Amygdala (tissue), 56 donors: ENCODE results near the gene RSPO4.
"Not testable (repeated sequence)": the region's sequence is repeated elsewhere in the genome, so short reads cannot be mapped to it uniquely, and the experiment has no call there.

Experiments used
- DNase-seq, 56 donors: peaks; one replicate each; lab custom pipeline; 2025; lab: John Stamatoyannopoulos, UW

The RSPO4 gene

DNA sequence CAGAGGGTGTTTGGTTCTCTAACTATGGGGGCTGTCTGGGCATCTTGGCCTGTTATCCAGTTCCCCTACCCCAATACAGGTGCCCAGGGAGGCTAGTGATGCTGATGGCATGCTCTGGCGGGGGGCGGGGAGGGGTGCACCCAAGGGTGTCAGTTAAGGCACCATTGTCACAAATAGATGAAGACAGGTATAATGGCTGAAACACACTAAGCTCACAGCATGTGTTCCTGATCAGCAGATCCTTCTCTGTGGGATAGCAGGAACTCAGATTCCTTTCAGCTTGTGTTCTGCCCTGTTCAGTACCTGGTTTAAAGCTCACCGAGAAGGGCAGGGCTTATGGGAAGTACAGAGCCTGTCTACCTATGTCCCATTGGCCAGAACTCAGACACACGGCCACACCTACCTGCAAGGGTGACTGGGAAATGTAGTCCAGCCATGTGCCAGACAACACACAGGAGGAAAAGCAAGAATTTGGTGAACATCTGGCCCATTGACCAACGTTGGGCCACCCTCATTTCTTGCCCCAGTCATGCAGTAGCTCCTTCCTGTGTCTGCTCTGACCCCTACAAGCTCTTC lies 3.4 kb upstream of the RSPO4 start:
- DNase-seq, result peak in 1 of 56 donors; percentile 5

DNA sequence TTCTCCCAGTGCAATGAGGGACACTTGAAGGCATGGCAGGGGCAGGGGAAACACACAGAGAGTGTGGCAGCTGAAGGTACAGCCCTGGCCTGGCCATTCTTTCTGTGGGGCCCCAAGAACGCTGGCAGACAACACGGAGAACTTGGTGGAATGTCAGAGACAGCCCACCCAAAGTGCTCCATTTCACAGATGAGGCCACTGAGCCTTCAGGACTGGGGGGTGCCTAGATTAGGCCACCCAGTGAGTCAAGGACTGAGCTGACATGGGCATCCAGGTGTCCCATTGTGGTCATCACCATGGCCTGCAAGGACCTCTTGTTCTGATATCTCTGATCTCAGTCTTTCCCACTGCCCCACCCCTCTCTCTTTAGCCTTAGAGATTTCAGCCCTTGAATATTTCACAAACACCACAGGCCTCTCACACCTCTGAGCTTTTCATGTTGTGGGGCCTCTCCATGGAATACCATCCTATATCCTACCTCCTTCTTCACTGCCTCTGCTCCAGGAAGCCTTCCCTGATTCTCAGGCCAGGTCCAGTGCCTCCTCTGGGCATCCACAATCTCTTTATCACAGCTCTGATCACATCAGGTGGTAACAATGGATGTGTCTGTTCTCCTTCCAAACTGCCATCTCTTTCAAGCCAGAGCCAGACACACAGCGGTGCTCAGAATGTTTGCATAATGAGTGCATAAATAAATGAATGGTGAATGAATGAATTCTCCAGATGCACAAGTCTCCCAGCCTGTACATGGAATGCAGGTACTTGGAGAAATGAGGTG lies 2.0 kb upstream of the RSPO4 start:
- no peak for DNase-seq

DNA sequence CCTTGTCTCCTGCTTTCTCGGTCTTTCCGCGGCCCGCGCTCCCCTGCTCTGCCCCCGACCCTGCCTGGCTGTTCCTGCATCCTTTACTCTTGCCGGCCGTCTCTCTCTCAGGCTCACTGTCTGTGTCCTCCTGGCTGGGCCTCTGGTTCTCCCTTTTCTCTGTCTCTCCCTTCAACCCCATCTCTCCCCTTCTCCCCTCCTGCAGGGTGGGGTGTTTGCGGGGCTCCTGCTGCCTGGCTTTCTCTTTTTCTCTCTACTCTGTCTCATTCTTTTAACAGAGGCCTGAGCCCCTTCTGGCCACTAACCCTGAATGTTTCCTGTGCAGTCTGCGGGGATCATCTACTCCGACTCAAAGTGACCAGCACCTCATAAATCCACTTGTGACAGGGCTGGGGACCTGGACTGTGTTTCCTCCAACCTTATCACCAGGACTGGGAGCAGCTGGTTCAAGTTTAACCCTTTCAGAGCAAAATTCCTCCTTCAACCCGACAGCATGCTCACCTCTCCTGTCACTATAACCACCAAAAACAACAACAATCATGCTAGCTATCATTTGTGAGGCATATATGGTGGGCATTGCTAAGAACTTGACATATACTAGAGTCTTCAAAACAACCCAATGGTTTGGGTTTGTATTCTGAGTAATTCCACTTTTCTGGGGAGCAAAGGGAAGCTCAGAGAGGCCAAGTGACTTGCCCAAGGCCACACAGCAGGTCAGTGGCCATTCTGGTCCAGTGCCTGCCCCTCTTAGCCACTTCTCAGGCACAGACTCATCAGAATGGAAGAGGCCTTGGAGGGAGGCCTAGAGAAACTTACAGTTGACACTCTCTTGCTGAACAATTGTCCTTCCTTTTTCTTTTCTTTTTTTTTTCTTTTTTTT lies 811 bp upstream of the RSPO4 start:
- DNase-seq, result no peak

- DNase-seq, result no peak
Measured at GRCh38 chr20:1001116-1001515, 995 bp downstream of the RSPO4 start.

GRCh38 chr20:998231-998830 lies 3.8 kb downstream of the RSPO4 start:
- no peak for DNase-seq

- DNase-seq, result no peak
Measured at GRCh38 chr20:997486-997885, 4.6 kb downstream of the RSPO4 start.

DNA sequence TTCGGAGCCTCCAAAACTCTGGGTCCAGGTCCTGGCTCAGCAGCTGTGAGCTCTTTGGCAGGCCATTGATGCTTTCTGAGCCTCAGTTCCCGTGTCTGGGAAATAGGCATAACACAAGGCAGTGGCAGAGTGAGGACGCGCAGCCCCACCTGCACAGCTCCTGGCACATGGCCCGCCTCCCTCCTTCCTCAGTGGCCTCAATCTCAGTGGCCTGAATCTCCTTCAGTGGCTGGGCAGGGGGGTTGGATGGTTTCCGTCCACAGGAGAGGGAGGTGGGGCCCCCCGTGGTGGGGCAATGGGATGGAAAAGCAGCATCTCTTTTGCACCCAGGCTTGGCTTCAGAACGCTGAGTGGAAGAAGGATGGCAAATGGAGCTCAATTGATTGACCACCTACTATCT lies 5.1 kb downstream of the RSPO4 start:
- DNase-seq, result no peak

- no peak for DNase-seq
Measured at GRCh38 chr20:995170-995569, 6.9 kb downstream of the RSPO4 start.

DNA sequence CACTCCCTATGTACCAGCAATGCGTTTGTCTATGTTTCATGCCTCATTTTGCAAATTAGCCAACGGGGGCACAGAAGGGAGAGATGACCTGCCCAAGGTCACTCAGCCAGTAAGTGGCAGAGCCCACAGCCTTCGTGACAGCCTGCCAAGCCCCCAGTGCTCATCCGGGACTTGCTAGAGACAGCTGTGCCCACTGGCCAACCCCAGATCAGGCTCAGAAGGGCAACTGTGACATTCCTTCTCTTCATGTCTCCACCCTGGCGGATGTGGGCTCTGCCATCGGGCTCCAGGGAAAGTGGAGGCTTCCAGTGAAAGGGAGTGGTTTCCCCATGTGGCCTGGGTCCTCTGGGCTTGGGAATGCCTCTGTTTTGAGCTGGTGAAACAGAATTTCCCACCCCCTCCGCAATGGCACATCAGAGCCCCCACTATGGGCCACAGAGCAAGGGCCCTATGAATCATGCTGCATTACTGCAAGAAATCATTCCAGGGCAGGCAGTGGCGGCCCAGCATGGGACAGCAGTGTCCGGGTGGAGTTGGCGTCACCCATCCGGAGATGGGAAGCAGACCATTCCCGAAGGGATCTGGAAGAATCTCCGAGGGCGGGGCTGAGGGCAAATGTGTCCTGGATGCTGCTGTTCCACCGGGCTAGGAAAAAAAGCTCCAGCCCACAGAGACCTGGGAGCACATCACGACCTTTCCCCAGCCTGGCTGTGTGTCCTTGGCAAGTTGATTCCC lies 9.1 kb downstream of the RSPO4 start:
- no peak for DNase-seq

DNA sequence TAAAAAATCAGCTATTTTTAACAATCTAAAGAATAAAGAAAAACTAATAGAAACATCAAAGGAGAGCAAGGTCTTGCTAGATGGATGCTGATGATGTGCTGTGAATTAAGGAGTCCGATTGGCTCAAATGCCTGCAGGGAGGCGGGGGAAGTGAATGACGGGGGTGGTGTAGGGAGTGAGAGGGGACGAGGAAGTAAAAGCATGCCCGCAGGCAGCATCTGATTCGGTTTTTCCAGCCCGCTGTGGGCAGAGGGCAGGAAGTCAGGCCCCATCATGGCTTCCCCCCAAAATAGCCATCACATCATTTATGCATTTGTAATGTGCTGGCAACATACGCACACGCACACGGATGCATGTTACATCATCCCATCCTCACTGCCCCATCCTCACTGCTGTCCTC lies 10.3 kb downstream of the RSPO4 start:
- no peak for DNase-seq

DNA sequence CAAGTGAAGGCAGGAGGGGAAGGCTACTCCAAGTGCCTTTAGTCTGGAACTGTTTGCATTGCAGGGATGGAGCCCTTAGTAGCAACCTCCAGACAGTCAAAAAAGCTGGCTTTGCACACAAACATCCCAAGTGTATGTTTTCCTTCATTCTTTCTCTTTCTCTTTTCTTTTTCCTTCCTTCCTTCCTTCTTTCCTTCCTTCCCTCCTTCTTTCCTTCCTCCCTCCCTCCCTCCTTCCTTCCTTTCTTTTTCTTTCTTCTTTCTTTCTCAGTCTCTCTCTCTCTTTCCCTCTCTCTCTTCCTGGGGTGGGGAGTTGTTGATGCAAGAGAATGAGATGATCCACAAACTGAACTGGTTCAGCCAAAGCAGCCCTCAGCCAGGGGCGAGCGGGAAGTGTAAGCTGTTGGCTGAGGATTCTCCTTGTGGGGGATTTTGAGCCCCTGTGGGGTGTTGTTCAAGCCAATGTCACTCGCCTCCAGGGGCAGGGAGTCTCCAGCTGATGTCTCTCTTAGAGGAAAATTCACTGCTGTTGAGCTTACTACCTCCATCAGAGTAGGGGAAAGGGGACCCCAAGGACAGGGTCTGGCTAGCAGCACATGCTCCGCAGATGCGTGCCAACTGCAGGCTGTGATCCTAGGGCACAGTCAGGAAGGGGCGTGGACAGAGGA lies 11.7 kb downstream of the RSPO4 start:
- no peak for DNase-seq

DNA sequence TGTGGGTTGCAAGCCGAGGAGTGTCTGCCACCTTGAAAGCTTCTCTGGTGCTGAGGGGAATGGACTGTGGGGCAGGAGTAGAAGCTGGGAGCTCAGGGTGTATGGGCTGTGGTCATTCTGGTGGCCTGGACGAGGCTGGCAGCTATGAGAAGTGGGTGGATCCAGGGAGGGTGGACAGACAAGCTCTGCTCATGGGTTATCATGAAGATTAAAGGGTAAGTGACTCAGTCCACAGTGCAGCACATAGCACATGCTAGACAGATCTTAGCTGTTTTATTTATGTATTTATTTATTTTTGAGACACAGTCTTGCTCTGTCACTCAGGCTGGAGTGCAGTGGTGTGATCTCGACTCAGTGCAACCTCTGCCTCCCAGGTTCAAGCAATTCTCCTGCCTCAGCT lies 13.8 kb downstream of the RSPO4 start:
- DNase-seq, result no peak

DNA sequence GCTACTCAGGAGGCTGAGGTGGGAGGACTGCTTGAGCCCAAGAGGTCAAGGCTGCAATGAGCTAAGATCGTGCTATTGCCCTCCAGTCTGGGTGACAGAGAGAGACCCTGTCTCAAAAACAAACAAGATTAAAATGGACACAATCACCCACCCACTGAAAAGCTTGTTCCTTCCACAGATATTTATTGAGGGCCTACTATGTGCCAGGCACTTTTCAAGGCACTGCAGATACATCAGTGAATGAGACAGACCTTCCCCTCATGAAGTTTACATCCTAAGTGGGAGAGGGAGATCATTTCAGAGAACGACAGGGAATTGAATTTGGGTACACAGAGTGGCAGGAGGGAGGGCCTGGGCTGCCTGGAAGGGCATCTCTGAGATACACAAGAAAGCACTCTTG lies 14.4 kb downstream of the RSPO4 start:
- DNase-seq, result no peak

DNA sequence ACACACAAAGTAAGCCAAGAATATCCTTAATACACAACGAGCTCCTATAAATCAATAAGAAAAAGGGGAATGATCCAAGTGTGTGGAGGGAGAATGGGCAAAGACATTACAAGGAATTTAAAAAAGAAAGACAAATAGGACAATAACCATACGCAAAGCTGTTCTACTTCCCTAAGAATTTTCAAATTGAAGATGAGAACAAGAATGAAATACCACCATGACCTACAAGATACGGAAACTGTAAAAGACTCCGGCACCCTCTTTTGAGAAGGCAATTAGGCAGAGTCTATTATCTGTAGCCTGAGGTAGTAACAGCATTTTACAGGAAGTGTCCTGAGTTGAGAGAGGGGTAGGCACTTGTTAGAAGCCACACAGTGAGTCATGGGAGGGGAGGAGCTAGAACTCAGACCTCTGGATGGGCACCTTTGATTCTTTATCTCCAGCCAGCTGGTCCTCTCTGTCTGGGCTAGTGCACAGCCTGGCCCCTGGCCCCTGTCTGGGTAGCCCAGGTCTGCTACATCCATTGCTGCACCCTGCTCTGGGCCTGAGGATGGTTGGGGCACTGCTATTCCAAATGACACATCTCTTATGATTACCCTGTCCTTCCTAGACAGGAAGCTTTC lies 15.3 kb downstream of the RSPO4 start:
- DNase-seq, result no peak

- DNase-seq, result not testable (repeated sequence)
Measured at GRCh38 chr20:984994-985393, 17.1 kb downstream of the RSPO4 start.

- no peak for DNase-seq
Measured at GRCh38 chr20:982754-983153, 19.4 kb downstream of the RSPO4 start.

DNA sequence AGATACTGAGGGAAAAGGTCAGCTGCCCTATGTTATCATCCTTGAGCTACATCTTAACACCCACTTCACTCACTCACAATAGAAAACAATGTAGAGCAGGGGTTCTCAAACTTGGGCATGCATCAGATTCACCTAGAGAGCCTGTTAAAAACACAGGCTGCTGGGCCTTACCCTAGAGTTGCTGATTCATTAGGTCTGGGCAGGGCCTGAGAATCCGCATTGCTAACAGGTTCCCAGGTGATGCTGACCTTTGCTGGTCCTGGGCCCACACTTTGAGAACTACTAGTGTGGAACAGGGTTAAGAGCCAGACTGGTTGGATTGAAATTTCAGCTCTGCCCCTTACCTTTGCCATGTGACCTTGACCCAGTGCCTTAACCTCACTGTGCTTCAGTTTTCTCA lies 25.1 kb downstream of the RSPO4 start:
- no peak for DNase-seq

DNA sequence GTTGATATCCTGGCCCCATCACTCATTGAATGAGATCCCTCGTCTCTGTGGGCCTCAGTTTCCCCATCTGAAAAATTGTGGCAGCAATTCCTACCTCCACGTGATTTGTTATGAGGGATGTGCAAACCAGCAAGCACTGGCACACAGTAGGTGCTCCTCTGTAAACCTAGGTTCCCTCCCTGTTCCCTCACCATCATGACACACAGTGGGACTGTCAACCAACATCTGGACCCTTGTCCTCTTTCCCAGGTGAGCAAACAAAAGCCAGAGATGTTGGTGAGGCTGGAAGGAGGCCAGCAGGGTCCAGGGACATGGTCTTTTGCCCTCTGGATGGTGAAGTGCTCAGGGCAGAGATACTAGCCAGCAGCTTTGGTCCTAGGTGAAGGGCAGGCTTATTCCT lies 26.1 kb downstream of the RSPO4 start:
- no peak for DNase-seq

- DNase-seq, result no peak
Measured at GRCh38 chr20:973785-974194, 28.3 kb downstream of the RSPO4 start.
